HepG2 (cell line): Measurements from ENCODE around the gene MYH10. TPM values are rescaled to one million over a fixed set of nuclear protein-coding genes. Genes with fewer than 3 reads are reported as not detected.

Experiments used
- CENPX ChIP-seq: sonication (generic); formaldehyde crosslinking; IDR thresholded peaks from 2 replicates; pipeline ENCODE4 v1.9.0; 2021; ENCODE audit warnings: mild to moderate bottlenecking, missing genetic modification reagents, moderate library complexity
- FOXA1 ChIP-seq, 2 experiments: fragments of 450-650 bp in 1 of 2; sonication (generic) in 1 of 2; formaldehyde crosslinking in 1 of 2; IDR thresholded peaks; 2 replicates each; pipeline versions ENCODE4 v1.4.0 to v1.6.1; 2016 to 2020; ENCODE audit warnings: missing genetic modification reagents in 1 of 2
- FOXK1 ChIP-seq: sonication (generic); formaldehyde crosslinking; IDR thresholded peaks from 2 replicates; pipeline ENCODE4 v1.4.0; 2020; ENCODE audit warnings: low read depth, missing genetic modification reagents, borderline replicate concordance
- ISX ChIP-seq: sonication (generic); formaldehyde crosslinking; conservative IDR thresholded peaks from 2 replicates; pipeline ENCODE4 v1.5.0; 2020; ENCODE audit warnings: missing genetic modification reagents
- KDM3A ChIP-seq: IDR thresholded peaks from 2 replicates; pipeline ENCODE4 v1.6.1; 2018; ENCODE audit warnings: low read depth, missing compliant biosample characterization
- NFKBIZ ChIP-seq: IDR thresholded peaks from 2 replicates; pipeline ENCODE4 v1.6.1; 2018; ENCODE audit warnings: missing genetic modification reagents, missing compliant biosample characterization
- TAF1 ChIP-seq: sonication (generic); formaldehyde crosslinking; IDR thresholded peaks from 2 replicates; pipeline ENCODE4 v1.4.0; 2020; ENCODE audit warnings: missing genetic modification reagents
- TGIF2 ChIP-seq: IDR thresholded peaks from 2 replicates; pipeline ENCODE4 v1.6.1; 2016; ENCODE audit warnings: control low read depth, missing compliant biosample characterization
- ZNF724P ChIP-seq: sonication (generic); formaldehyde crosslinking; IDR thresholded peaks from 2 replicates; pipeline ENCODE4 v1.8.0; 2022; ENCODE audit warnings: missing genetic modification reagents, borderline replicate concordance
- polyA plus RNA-seq, 8 experiments: library from polyadenylated mRNA; depleted of rRNA in 3 of 8; stranded (reverse) in 7 of 8; unstranded in 1 of 8; fragments of >200 nt; fragmentation: Illumina TruSeq in 4 of 8; extraction: Trizol in 4 of 8; gene quantifications; 2 replicates each; pipeline versions ENCODE4 v1.2.1 to v1.2.3, GENCODE V29; 2011 to 2016; ENCODE audit warnings: low read depth in 4 of 8, missing spikeins in 1 of 8, mixed read lengths in 1 of 8; ENCODE audit not compliant: insufficient read depth in 1 of 8
- total RNA-seq, 5 experiments: library from RNA; depleted of rRNA; stranded (reverse); fragments of >200 nt; fragmentation: Illumina TruSeq; extraction: Trizol; gene quantifications; 2 replicates each; pipeline ENCODE4 v1.2.3, GENCODE V29; 2016; ENCODE audit warnings: low read depth in 1 of 5
- TF ChIP-seq, protein P1 (sequence below): sonication (generic); formaldehyde crosslinking; IDR thresholded peaks from 2 replicates; pipeline ENCODE4 v1.4.0; 2020; ENCODE audit warnings: missing genetic modification reagents
- TF ChIP-seq, protein P2 (sequence below): sonication (generic); formaldehyde crosslinking; IDR thresholded peaks from 2 replicates; pipeline ENCODE4 v1.4.0; 2020; ENCODE audit warnings: missing genetic modification reagents, low read depth, mild to moderate bottlenecking, borderline replicate concordance
- TF ChIP-seq, protein P3 (sequence below): sonication (generic); formaldehyde crosslinking; IDR thresholded peaks from 2 replicates; pipeline ENCODE4 v1.4.0; 2020; ENCODE audit warnings: missing genetic modification reagents, mild to moderate bottlenecking, borderline replicate concordance
- TF ChIP-seq, protein P4 (sequence below): sonication (generic); formaldehyde crosslinking; IDR thresholded peaks from 2 replicates; pipeline ENCODE4 v1.5.1; 2020; ENCODE audit warnings: missing genetic modification reagents, mild to moderate bottlenecking, borderline replicate concordance
- TF ChIP-seq, protein P5 (sequence below): sonication (generic); formaldehyde crosslinking; IDR thresholded peaks from 2 replicates; pipeline ENCODE4 v1.4.0; 2020; ENCODE audit warnings: missing genetic modification reagents; ENCODE audit errors: not compliant biosample characterization

MYH10 gene
- total and polyA plus RNA-seq, 2 of the 13 experiments (the other 11 are each of a cell fraction or from before 2014, with no cell fraction given), result 43.4 to 68.6 TPM

DNA sequence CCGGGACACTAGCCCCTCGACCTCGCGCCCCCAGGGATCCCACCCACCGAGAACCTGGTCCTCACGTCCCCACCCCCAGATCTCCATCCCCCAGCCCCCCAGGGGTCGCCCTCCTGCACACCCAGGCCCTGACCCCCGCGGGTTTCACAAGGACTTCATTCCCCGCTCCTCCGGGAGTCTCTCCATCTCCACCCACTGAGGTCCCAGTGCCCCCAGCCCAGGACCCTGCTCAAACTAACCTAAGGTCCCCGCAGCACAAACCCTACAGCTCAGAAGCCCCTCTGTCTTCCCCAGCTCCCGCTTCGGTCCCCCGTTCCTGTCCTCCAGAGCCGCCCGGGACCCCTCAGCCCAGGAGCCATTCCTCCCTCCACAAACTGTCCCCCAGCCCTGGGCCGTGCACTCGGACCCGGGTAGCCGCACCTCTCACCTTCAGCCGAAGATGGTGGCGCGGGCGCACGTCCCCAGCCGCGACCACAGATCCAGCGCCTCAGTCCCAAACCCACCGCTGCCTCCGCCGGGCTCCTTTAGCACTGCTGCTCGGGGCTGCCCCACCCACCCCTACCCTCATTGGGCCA is at the start of gene MYH10 (continued):
- TF ChIP-seq, protein P1, sequence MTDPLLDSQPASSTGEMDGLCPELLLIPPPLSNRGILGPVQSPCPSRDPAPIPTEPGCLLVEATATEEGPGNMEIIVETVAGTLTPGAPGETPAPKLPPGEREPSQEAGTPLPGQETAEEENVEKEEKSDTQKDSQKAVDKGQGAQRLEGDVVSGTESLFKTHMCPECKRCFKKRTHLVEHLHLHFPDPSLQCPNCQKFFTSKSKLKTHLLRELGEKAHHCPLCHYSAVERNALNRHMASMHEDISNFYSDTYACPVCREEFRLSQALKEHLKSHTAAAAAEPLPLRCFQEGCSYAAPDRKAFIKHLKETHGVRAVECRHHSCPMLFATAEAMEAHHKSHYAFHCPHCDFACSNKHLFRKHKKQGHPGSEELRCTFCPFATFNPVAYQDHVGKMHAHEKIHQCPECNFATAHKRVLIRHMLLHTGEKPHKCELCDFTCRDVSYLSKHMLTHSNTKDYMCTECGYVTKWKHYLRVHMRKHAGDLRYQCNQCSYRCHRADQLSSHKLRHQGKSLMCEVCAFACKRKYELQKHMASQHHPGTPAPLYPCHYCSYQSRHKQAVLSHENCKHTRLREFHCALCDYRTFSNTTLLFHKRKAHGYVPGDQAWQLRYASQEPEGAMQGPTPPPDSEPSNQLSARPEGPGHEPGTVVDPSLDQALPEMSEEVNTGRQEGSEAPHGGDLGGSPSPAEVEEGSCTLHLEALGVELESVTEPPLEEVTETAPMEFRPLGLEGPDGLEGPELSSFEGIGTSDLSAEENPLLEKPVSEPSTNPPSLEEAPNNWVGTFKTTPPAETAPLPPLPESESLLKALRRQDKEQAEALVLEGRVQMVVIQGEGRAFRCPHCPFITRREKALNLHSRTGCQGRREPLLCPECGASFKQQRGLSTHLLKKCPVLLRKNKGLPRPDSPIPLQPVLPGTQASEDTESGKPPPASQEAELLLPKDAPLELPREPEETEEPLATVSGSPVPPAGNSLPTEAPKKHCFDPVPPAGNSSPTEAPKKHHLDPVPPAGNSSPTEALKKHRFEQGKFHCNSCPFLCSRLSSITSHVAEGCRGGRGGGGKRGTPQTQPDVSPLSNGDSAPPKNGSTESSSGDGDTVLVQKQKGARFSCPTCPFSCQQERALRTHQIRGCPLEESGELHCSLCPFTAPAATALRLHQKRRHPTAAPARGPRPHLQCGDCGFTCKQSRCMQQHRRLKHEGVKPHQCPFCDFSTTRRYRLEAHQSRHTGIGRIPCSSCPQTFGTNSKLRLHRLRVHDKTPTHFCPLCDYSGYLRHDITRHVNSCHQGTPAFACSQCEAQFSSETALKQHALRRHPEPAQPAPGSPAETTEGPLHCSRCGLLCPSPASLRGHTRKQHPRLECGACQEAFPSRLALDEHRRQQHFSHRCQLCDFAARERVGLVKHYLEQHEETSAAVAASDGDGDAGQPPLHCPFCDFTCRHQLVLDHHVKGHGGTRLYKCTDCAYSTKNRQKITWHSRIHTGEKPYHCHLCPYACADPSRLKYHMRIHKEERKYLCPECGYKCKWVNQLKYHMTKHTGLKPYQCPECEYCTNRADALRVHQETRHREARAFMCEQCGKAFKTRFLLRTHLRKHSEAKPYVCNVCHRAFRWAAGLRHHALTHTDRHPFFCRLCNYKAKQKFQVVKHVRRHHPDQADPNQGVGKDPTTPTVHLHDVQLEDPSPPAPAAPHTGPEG (CRISPR knock-in tag), result no peak
- TF ChIP-seq CENPX (CRISPR knock-in tag) (no peak), TAF1 (CRISPR knock-in tag) (peak; percentile 65), FOXK1 (CRISPR knock-in tag) (no peak), TGIF2 (CRISPR knock-in tag) (peak; percentile 17; the same call in 1 of the 2 replicates), NFKBIZ (no peak), ISX (CRISPR knock-in tag) (0 out of 2 replicates have a peak, but pooled peaks have one; percentile 69), ZNF724P (no peak), KDM3A (0 out of 2 replicates have a peak, but pooled peaks have one; percentile 47), FOXA1 (IDR thresholded peaks at IDR 0.05) (no peak), FOXA1 (CRISPR knock-in tag; IDR thresholded peaks at IDR 0.05) (no peak)
- TF ChIP-seq, protein P2, sequence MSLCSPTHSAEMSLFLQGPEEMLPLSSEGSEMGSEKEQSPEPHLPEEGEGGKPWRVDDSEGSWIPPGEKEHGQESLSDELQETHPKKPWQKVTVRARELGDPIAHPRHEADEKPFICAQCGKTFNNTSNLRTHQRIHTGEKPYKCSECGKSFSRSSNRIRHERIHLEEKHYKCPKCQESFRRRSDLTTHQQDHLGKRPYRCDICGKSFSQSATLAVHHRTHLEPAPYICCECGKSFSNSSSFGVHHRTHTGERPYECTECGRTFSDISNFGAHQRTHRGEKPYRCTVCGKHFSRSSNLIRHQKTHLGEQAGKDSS (CRISPR knock-in tag), result no peak
- TF ChIP-seq, protein P3, sequence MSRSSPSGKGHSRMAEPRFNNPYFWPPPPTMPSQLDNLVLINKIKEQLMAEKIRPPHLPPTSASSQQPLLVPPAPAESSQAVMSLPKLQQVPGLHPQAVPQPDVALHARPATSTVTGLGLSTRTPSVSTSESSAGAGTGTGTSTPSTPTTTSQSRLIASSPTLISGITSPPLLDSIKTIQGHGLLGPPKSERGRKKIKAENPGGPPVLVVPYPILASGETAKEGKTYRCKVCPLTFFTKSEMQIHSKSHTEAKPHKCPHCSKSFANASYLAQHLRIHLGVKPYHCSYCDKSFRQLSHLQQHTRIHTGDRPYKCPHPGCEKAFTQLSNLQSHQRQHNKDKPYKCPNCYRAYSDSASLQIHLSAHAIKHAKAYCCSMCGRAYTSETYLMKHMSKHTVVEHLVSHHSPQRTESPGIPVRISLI (CRISPR knock-in tag), result no peak
- TF ChIP-seq, protein P4, sequence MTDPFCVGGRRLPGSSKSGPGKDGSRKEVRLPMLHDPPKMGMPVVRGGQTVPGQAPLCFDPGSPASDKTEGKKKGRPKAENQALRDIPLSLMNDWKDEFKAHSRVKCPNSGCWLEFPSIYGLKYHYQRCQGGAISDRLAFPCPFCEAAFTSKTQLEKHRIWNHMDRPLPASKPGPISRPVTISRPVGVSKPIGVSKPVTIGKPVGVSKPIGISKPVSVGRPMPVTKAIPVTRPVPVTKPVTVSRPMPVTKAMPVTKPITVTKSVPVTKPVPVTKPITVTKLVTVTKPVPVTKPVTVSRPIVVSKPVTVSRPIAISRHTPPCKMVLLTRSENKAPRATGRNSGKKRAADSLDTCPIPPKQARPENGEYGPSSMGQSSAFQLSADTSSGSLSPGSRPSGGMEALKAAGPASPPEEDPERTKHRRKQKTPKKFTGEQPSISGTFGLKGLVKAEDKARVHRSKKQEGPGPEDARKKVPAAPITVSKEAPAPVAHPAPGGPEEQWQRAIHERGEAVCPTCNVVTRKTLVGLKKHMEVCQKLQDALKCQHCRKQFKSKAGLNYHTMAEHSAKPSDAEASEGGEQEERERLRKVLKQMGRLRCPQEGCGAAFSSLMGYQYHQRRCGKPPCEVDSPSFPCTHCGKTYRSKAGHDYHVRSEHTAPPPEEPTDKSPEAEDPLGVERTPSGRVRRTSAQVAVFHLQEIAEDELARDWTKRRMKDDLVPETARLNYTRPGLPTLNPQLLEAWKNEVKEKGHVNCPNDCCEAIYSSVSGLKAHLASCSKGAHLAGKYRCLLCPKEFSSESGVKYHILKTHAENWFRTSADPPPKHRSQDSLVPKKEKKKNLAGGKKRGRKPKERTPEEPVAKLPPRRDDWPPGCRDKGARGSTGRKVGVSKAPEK, result no peak
- TF ChIP-seq, protein P5, sequence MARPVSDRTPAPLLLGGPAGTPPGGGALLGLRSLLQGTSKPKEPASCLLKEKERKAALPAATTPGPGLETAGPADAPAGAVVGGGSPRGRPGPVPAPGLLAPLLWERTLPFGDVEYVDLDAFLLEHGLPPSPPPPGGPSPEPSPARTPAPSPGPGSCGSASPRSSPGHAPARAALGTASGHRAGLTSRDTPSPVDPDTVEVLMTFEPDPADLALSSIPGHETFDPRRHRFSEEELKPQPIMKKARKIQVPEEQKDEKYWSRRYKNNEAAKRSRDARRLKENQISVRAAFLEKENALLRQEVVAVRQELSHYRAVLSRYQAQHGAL, result no peak
